Measurements from ENCODE around the gene ARHGAP10. TPM values are rescaled to one million over a fixed set of nuclear protein-coding genes. Genes with fewer than 3 reads are reported as not detected.

Gene ARHGAP10
- total and polyA plus RNA-seq, 10 of the 15 experiments (the other 5 are each of a cell fraction or from before 2014, with no cell fraction given), result 1.3 to 25.8 (median 17.2) TPM

GRCh38 chr4:147780137-147780777 is 48.4 kb downstream of the ARHGAP10 start:
- peaks cover 63% of the 10 kb centered on the region for H3K79me2 ChIP-seq (ENCODE audit: control insufficient read depth, insufficient read depth, low read length)
- TF ChIP-seq CHD1 (IDR thresholded peaks at IDR 0.05; ENCODE audit: low read depth, low read length) (0 out of 2 replicates have a peak, but pooled peaks have one; percentile 67), GATAD2B (conservative IDR thresholded peaks at IDR 0.05; ENCODE audit: low read depth) (peak; percentile 50; the same call in 1 of the 2 replicates), BMI1 (IDR thresholded peaks at IDR 0.05; ENCODE audit: borderline replicate concordance) (peak; percentile 69), RELA (IDR thresholded peaks at IDR 0.05; ENCODE audit: borderline replicate concordance, partially characterized antibody) (peak; percentile 45), IKZF2 (IDR thresholded peaks at IDR 0.05) (peak; percentile 96), MTA2 (IDR thresholded peaks at IDR 0.05; ENCODE audit: low read depth) (peak; percentile 76), RELB (IDR thresholded peaks at IDR 0.05; ENCODE audit: low read depth) (peak; percentile 93), HDAC6 (IDR thresholded peaks at IDR 0.05; ENCODE audit: unreplicated experiment) (no peak), ESRRA (IDR thresholded peaks at IDR 0.05; ENCODE audit: low read length) (no peak), EGR1 (IDR thresholded peaks at IDR 0.05; ENCODE audit: borderline replicate concordance in 1 of 2, low read depth in 2 of 2, low read length in 2 of 2) (peak in 1 of 2 experiments; percentile 30; a peak in 1 of 3 replicates), PKNOX1 (IDR thresholded peaks at IDR 0.05) (peak; percentile 89), EP300 (IDR thresholded peaks at IDR 0.05; ENCODE audit: borderline replicate concordance in 1 of 2, control insufficient read depth in 1 of 2, low read depth in 2 of 2, low read length in 2 of 2) (peak; percentile 8 to 61; a peak in 1 of 4 replicates), RAD51 (IDR thresholded peaks at IDR 0.05) (peak; percentile 25; the same call in 1 of the 2 replicates), SPI1 (IDR thresholded peaks at IDR 0.05; ENCODE audit: borderline replicate concordance, insufficient read depth, low read depth, low read length) (peak; percentile 99), MXI1 (IDR thresholded peaks at IDR 0.05; ENCODE audit: low read depth, low read length) (peak; percentile 51; the same call in 1 of the 2 replicates), WRNIP1 (IDR thresholded peaks at IDR 0.05; ENCODE audit: borderline replicate concordance, low read depth, low read length) (0 out of 2 replicates have a peak, but pooled peaks have one; percentile 28), YY1 (IDR thresholded peaks at IDR 0.05; ENCODE audit: low read depth, low read length) (peak; percentile 78), ZNF217 (IDR thresholded peaks at IDR 0.05) (no peak), NFIC (IDR thresholded peaks at IDR 0.05; ENCODE audit: low read depth, low read length) (peak; percentile 77), ASH2L (IDR thresholded peaks at IDR 0.05; ENCODE audit: borderline replicate concordance, low read depth) (no peak), ZBED1 (IDR thresholded peaks at IDR 0.05; ENCODE audit: borderline replicate concordance) (peak; percentile 14; the same call in 1 of the 2 replicates), CBFB (IDR thresholded peaks at IDR 0.05; ENCODE audit: low read depth) (peak; percentile 83)

More at GRCh38 chr4:147780137-147780777, 48.4 kb downstream of the ARHGAP10 start:
- BruUV-seq (replicated peaks), result no TSS peak
- DNase-seq (ENCODE audit: low read depth, low spot score) (peak; percentile 86), FAIRE-seq (peak; percentile 75), ATAC-seq (peak; percentile 84)
- peak overlapping the region; percentile 67; the same call in 1 of the 2 replicates for H3K4me3 ChIP-seq
- WGBS (ENCODE audit: insufficient coverage, insufficient replicate concordance, low lambda C conversion rate, missing lambda C conversion rate), result 2% methylated on average over 7 of the region's 7 CpGs
- H3K27me3 ChIP-seq (replicated peaks in 1 of 2; ENCODE audit: control insufficient read depth in 2 of 2, insufficient read depth in 2 of 2, low read length in 1 of 2), result no peaks in the 10 kb centered on the region
- H2AFZ ChIP-seq (ENCODE audit: control insufficient read depth, low read depth, low read length), result peak overlapping the region; percentile 19
- SMC1A ChIA-PET (ENCODE audit: uncharacterized antibody, unreplicated experiment), result interaction anchor here (0.7 to 4.9 kb wide), 24 partner anchors 9 to 86 kb away, joined by 3 to 64 read pairs (median 5); partner anchors contain the start of gene ARHGAP10
- H3K4me1 ChIP-seq (ENCODE audit: control insufficient read depth, insufficient read depth, low read length), result peaks cover 44% of the 10 kb centered on the region
- intact Hi-C loops (cut with micrococcal nuclease; ENCODE audit: unreplicated experiment), result loop anchor here (1.0 kb wide), 1 partner anchor 15 kb away; no protein-coding TSS in a partner anchor
- H3K9me3 ChIP-seq (replicated peaks; ENCODE audit: control insufficient read depth, insufficient read depth, low read length), result no peaks in the 10 kb centered on the region
- RAD21 ChIA-PET (ENCODE audit: unreplicated experiment), result interaction anchor here (0.8 to 2.8 kb wide), 19 partner anchors 9 to 89 kb away, joined by 3 to 26 read pairs (median 5); partner anchors contain the start of gene ARHGAP10
- peak overlapping the region; percentile 89 for H3K4me2 ChIP-seq (ENCODE audit: control insufficient read depth, insufficient read depth)
- CTCF ChIA-PET, result interaction anchor here (0.6 to 3.5 kb wide), 15 partner anchors 8 to 1489 kb away, joined by 3 to 27 read pairs (median 4); partner anchors contain the start of gene ARHGAP10
- no peaks in the 10 kb centered on the region; a peak in 1 of 4 replicates for H3K36me3 ChIP-seq (ENCODE audit: control insufficient read depth in 2 of 2, insufficient read depth in 2 of 2, low read length in 1 of 2)
- peak overlapping the region; percentile 98 for H3K27ac ChIP-seq (ENCODE audit: control insufficient read depth, insufficient read depth)
- in situ Hi-C loops (cut with MboI), result no loop called here
- POLR2A ChIA-PET, result interaction anchor here (0.8 to 3.6 kb wide), 10 partner anchors 9 to 59 kb away, joined by 3 to 46 read pairs (median 4); partner anchors contain the start of gene ARHGAP10
- peak overlapping the region; percentile 65 for H3K9ac ChIP-seq (ENCODE audit: control insufficient read depth, insufficient read depth, low read length)
- H4K20me1 ChIP-seq (ENCODE audit: control insufficient read depth, insufficient read depth), result no peaks in the 10 kb centered on the region

All from GM12878 (cell line).